ENCODE data around the gene CTSW. TPM values are rescaled to one million over a fixed set of nuclear protein-coding genes. Genes with fewer than 3 reads are reported as not detected.

Gene CTSW
- total RNA-seq, 1 experiment from 2014 or later, result not detected

- Mint-ChIP-seq H3K4me3 (ENCODE audit: unreplicated experiment) (no peak overlapping the region), H3K36me3 (ENCODE audit: insufficient read depth, unreplicated experiment) (peaks cover 63% of the 10 kb centered on the region), H3K4me1 (ENCODE audit: insufficient read depth, unreplicated experiment) (peaks cover 35% of the 10 kb centered on the region)
These were observed 15.9 kb downstream of the CTSW start for GRCh38 chr11:65895482-65895981.

GRCh38 chr11:65896034-65896999 lies 16.7 kb downstream of the CTSW start:
- CTCF ChIA-PET, result interaction anchor here (0.6 to 4.3 kb wide), 6 partner anchors 8 to 323 kb away, joined by 3 to 55 read pairs (median 3); partner anchors contain the start of gene FIBP
- no peak for DNase-seq (ENCODE audit: unreplicated experiment)
- intact Hi-C loops (cut with micrococcal nuclease), result no loop called here
- POLR2A ChIA-PET, result interaction anchor here (0.6 to 6.4 kb wide), 14 partner anchors 7 to 1120 kb away, joined by 3 to 222 read pairs (median 4); partner anchors contain the start of genes CCDC85B, CFL1 and FIBP
- no peak for TF ChIP-seq CTCF (IDR thresholded peaks at IDR 0.05; ENCODE audit: unreplicated experiment)
- no peaks in the 10 kb centered on the region for H3K9me3 Mint-ChIP-seq (ENCODE audit: unreplicated experiment)
- peaks cover 55% of the 10 kb centered on the region for H3K36me3 Mint-ChIP-seq (ENCODE audit: insufficient read depth, unreplicated experiment)
- H3K27me3 Mint-ChIP-seq (ENCODE audit: insufficient read depth, unreplicated experiment), result no peaks in the 10 kb centered on the region
- H3K4me3 Mint-ChIP-seq (ENCODE audit: unreplicated experiment), result peak overlapping the region; percentile 96
- H3K27ac Mint-ChIP-seq (ENCODE audit: low read depth, unreplicated experiment), result peak overlapping the region; percentile 89
- BruUV-seq (replicated peaks), result no TSS peak
- peaks cover 38% of the 10 kb centered on the region for H3K4me1 Mint-ChIP-seq (ENCODE audit: insufficient read depth, unreplicated experiment)

More at GRCh38 chr11:65895482-65895981, 15.9 kb downstream of the CTSW start:
- H3K27ac Mint-ChIP-seq (ENCODE audit: low read depth, unreplicated experiment), result peak overlapping the region; percentile 89
- POLR2A ChIA-PET, result interaction anchor here (0.9 to 3.6 kb wide), 5 partner anchors 21 to 37 kb away, joined by 3 to 14 read pairs (median 3); no protein-coding TSS in a partner anchor
- H3K9me3 Mint-ChIP-seq (ENCODE audit: unreplicated experiment), result no peaks in the 10 kb centered on the region
- BruUV-seq (replicated peaks), result no TSS peak
- CTCF ChIA-PET, result interaction anchor here (1.0 to 4.3 kb wide), 4 partner anchors 10 to 127 kb away, joined by 3 to 55 read pairs (median 3); no protein-coding TSS in a partner anchor
- no peak for DNase-seq (ENCODE audit: unreplicated experiment)
- no peaks in the 10 kb centered on the region for H3K27me3 Mint-ChIP-seq (ENCODE audit: insufficient read depth, unreplicated experiment)
- intact Hi-C loops (cut with micrococcal nuclease), result no loop called here
- no peak for TF ChIP-seq CTCF (IDR thresholded peaks at IDR 0.05; ENCODE audit: unreplicated experiment)

DNA sequence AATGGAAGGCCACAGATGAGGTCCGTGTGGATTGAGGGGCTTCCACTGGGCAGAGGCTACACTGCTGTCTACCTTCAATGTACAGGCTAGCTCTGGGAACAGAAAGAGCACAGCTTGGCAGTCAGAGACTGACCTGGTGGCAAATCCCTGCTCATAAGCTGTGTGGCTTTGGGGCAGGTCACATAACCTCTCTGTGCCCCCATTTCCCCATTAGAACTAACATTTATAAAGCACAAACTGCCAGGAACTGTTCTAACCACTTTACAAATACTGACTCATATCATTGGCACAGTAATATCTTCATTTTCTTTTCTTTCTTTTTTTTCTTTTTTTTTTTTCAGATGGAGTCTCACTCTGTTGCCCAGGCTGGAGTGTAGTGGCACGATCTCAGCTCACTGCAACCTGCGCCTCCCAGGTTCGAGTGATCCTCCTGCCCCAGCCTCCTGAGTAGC lies 17.4 kb downstream of the CTSW start:
- no peak for TF ChIP-seq CTCF (IDR thresholded peaks at IDR 0.05; ENCODE audit: unreplicated experiment)
- H3K9me3 Mint-ChIP-seq (ENCODE audit: unreplicated experiment), result no peaks in the 10 kb centered on the region
- intact Hi-C loops (cut with micrococcal nuclease), result no loop called here
- peak overlapping the region; percentile 89 for H3K27ac Mint-ChIP-seq (ENCODE audit: low read depth, unreplicated experiment)
- H3K4me3 Mint-ChIP-seq (ENCODE audit: unreplicated experiment), result peak overlapping the region; percentile 96
- BruUV-seq (replicated peaks), result no TSS peak
- H3K27me3 Mint-ChIP-seq (ENCODE audit: insufficient read depth, unreplicated experiment), result no peaks in the 10 kb centered on the region
- peaks cover 44% of the 10 kb centered on the region for H3K4me1 Mint-ChIP-seq (ENCODE audit: insufficient read depth, unreplicated experiment)
- POLR2A ChIA-PET, result interaction anchor here (0.6 to 6.4 kb wide), 12 partner anchors 8 to 1121 kb away, joined by 3 to 222 read pairs (median 5); partner anchors contain the start of genes BANF1, C11orf68, CCDC85B and CFL1
- DNase-seq (ENCODE audit: unreplicated experiment), result no peak
- H3K36me3 Mint-ChIP-seq (ENCODE audit: insufficient read depth, unreplicated experiment), result peaks cover 47% of the 10 kb centered on the region
- CTCF ChIA-PET, result interaction anchor here (0.6 to 4.3 kb wide), 7 partner anchors 9 to 324 kb away, joined by 3 to 55 read pairs (median 5); partner anchors contain the start of gene FIBP

All from MCF 10A (cell line).